A549 treated with GW870086 at 1 μM for 4 hours (cell line): Measurements from ENCODE around the gene GPR160. TPM values are rescaled to one million over a fixed set of nuclear protein-coding genes. Genes with fewer than 3 reads are reported as not detected.

Experiments used
- total RNA-seq: library from RNA; stranded (reverse); fragments of 200-300 nt; extraction: Qiagen RNA extraction; gene quantifications from 5 replicates; pipeline ENCODE4 v1.2.3, GENCODE V29; 2022; ENCODE audit warnings: low read depth

The GPR160 gene, protein sequence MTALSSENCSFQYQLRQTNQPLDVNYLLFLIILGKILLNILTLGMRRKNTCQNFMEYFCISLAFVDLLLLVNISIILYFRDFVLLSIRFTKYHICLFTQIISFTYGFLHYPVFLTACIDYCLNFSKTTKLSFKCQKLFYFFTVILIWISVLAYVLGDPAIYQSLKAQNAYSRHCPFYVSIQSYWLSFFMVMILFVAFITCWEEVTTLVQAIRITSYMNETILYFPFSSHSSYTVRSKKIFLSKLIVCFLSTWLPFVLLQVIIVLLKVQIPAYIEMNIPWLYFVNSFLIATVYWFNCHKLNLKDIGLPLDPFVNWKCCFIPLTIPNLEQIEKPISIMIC
- 1.2 to 2.1 TPM (median 1.6 TPM) in 5 replicates for total RNA-seq

DNA sequence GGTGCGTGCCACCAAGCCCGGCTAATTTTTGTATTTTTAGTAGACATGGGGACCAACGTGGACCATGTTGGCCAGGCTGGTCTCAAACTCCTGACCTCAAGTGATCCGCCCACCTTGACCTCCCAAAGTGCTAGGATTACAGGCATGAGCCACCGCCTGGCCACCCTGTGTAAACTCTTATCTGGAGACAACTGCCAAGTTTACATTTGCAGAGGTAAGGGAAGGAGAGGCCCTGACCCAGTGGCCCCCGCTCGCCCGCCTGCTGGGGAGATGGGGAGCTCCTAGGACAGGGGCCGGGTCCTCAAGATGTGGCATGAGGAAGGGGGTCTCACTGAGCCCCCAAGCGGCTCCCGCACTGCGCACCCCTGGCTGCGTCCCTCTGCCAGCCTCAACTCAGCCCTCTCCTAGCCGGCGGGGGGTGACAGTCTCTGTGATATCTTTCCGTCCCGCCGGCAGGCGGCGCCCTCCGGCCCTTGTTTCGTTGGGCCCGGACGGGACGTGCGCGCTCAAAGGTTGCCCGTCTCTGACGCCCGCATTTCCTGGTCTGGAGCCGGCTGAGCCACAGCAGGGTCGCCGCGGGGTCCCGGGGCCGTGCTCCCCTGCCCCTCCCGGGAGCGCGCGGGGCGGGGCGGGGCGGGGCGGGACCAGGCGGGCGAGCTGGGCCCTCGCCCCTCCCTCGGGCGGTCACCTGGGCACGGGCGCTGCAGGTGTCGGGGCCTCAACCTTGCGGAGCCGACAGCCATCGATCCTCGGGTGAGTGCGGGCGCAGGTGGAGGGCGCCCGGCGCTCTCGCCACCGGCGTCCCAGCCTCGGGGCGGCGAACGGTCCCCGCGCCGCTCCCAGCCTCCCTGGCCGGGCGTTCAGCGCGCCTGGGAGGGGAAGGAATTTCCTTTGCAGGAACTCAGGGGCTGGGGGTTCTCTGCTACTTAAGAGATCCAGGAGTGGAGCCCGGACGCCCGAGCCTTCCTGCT lies at the start of gene GPR160:
Gene GPR160, plus strand, starts transcription at position 533 of the 971 bp plus-strand sequence. CDS start 45,978 bp downstream, outside the sequence.

Other genes starting within 250 kb of the GPR160 start
- not detected in 5 replicates for gene LRRIQ4, start 225.1 kb upstream of the GPR160 start, total RNA-seq
- gene LRRC34, start 225.1 kb upstream of the GPR160 start, total RNA-seq = not detected in 5 replicates
- not detected in 5 replicates for gene LRRC31, start 168.1 kb upstream of the GPR160 start, total RNA-seq
- not detected in 5 replicates for gene SAMD7, start 126.4 kb upstream of the GPR160 start, total RNA-seq
- gene SEC62, start 71.2 kb upstream of the GPR160 start, total RNA-seq = 78.0 to 126 TPM (median 87.7 TPM) in 5 replicates
- gene PHC3, start 143.7 kb downstream of the GPR160 start, total RNA-seq = 8.9 to 17.6 TPM (median 15.0 TPM) in 5 replicates
- 14.6 to 19.6 TPM (median 16.4 TPM) in 5 replicates for gene PRKCI, start 184.4 kb downstream of the GPR160 start, total RNA-seq